ENCODE results near the gene KCNIP4.

GRCh38 chr4:21420166-21420565 lies 528.4 kb downstream of the KCNIP4 start:
- TF ChIP-seq CTCF (IDR thresholded peaks at IDR 0.05) (no peak), EZH2 (IDR thresholded peaks at IDR 0.05; ENCODE audit: borderline replicate concordance, insufficient read depth, low read depth, low read length, poor library complexity, severe bottlenecking) (no peak)
